ENCODE data around the gene NQO1.

The NQO1 gene

GRCh38 chr16:69703638-69704037 is 22.7 kb downstream of the NQO1 start:
- CTCF ChIA-PET = interaction anchor here (0.8 to 4.2 kb wide), 8 partner anchors 9 to 308 kb away, joined by 3 to 27 read pairs (median 4); partner anchors contain the start of gene NOB1
- no peak for DNase-seq (ENCODE audit: low read depth, low spot score)
- no peak overlapping the region for H3K4me3 ChIP-seq (ENCODE audit: low read depth, low read length)
- no peak for TF ChIP-seq CTCF (IDR thresholded peaks at IDR 0.05; ENCODE audit: insufficient read depth, low read length, missing control alignments)
- POLR2A ChIA-PET = interaction anchor here (0.7 kb wide), 1 partner anchor 66 kb away, joined by 3 read pairs; no protein-coding TSS in a partner anchor

DNA sequence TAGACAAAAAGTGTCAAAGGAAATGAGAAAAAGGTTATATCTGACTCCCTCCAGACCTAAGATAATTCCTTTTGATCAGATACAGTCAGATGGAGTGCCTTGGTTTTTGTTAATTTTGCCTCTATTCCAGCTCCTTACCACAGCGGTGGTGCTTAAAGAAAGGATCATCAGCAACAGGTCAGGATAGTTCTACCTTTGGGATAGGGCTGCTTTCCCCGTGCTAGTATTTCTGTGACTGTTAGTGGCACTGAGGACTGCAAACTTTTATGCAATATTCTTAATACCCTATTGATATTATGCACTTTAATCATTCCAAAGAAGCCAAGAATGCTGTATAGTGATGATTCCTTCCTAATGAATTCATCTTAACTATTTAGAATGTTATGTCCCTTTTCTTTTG is 24.5 kb downstream of the NQO1 start:
- no peak overlapping the region for H3K4me3 ChIP-seq (ENCODE audit: low read depth, low read length)
- no peak for DNase-seq (ENCODE audit: low read depth, low spot score)
- ChIA-PET CTCF (interaction anchor here (1.1 to 4.2 kb wide), 3 partner anchors 8 to 306 kb away, joined by 3 to 27 read pairs (median 22); partner anchors contain the start of gene NOB1), POLR2A (no interaction called here)
- TF ChIP-seq CTCF (IDR thresholded peaks at IDR 0.05; ENCODE audit: insufficient read depth, low read length, missing control alignments) = no peak

- DNase-seq (ENCODE audit: low read depth, low spot score) = no peak
- ChIA-PET POLR2A (no interaction called here), CTCF (interaction anchor here (1.1 to 4.2 kb wide), 4 partner anchors 7 to 306 kb away, joined by 3 to 27 read pairs (median 16); partner anchors contain the start of gene NOB1)
- TF ChIP-seq CTCF (IDR thresholded peaks at IDR 0.05; ENCODE audit: insufficient read depth, low read length, missing control alignments) = no peak
- H3K4me3 ChIP-seq (ENCODE audit: low read depth, low read length) = no peak overlapping the region
Observed at GRCh38 chr16:69701452-69701851, 24.9 kb downstream of the NQO1 start.

DNA sequence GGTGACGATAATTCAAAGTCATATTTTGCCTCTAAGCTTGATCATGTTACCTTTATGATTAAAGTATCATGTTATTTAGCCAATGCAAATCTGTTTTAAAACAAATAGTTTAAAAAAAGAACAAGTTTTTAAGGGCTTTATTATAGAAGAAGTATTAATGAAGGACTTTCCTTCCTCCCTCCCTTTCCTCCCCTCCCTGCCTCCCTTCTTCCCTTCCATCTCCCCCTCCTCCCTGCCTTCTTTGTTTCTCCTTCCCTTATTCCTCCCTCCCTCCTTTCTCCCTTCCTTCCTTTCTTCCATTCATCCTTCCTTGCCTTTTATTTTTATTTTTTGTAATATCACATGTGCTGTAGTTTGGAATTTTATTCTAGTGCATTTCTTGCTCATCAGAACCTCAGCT is 26.4 kb downstream of the NQO1 start:
- ChIA-PET CTCF (interaction anchor here (1.3 to 2.2 kb wide), 2 partner anchors 9 to 305 kb away, joined by 7 to 9 read pairs; no protein-coding TSS in a partner anchor), POLR2A (no interaction called here)
- no peak for DNase-seq (ENCODE audit: low read depth, low spot score)
- no peak for TF ChIP-seq CTCF (IDR thresholded peaks at IDR 0.05; ENCODE audit: insufficient read depth, low read length, missing control alignments)
- no peak overlapping the region for H3K4me3 ChIP-seq (ENCODE audit: low read depth, low read length)

- H3K4me3 ChIP-seq (ENCODE audit: low read depth, low read length) = no peak overlapping the region
- POLR2A ChIA-PET = no interaction called here
- CTCF ChIA-PET = interaction anchor here (0.9 to 1.8 kb wide), 2 partner anchors 10 to 302 kb away, joined by 3 to 9 read pairs; no protein-coding TSS in a partner anchor
- TF ChIP-seq CTCF (IDR thresholded peaks at IDR 0.05; ENCODE audit: insufficient read depth, low read length, missing control alignments) = no peak
- no peak for DNase-seq (ENCODE audit: low read depth, low spot score)
Observed at GRCh38 chr16:69698404-69698803, 28.0 kb downstream of the NQO1 start.

- TF ChIP-seq CTCF (IDR thresholded peaks at IDR 0.05; ENCODE audit: insufficient read depth, low read length, missing control alignments) = no peak
- ChIA-PET CTCF (interaction anchor here (1.4 kb wide), 1 partner anchor 298 kb away, joined by 3 read pairs; no protein-coding TSS in a partner anchor), POLR2A (no interaction called here)
- no peak for DNase-seq (ENCODE audit: low read depth, low spot score)
- H3K4me3 ChIP-seq (ENCODE audit: low read depth, low read length) = no peak overlapping the region
Observed at GRCh38 chr16:69693916-69694315, 32.4 kb downstream of the NQO1 start.

Data from AG04449 (cell line).